GM19193 (cell line): Measurements from ENCODE around the gene PRRT1B.

Source experiments
- POLR2A ChIP-seq: IDR thresholded peaks from 4 replicates; pipeline ENCODE4 v1.6.1; 2011; ENCODE audit not compliant: insufficient read depth, insufficient read length; ENCODE audit errors: extremely low read depth

The PRRT1B gene

DNA sequence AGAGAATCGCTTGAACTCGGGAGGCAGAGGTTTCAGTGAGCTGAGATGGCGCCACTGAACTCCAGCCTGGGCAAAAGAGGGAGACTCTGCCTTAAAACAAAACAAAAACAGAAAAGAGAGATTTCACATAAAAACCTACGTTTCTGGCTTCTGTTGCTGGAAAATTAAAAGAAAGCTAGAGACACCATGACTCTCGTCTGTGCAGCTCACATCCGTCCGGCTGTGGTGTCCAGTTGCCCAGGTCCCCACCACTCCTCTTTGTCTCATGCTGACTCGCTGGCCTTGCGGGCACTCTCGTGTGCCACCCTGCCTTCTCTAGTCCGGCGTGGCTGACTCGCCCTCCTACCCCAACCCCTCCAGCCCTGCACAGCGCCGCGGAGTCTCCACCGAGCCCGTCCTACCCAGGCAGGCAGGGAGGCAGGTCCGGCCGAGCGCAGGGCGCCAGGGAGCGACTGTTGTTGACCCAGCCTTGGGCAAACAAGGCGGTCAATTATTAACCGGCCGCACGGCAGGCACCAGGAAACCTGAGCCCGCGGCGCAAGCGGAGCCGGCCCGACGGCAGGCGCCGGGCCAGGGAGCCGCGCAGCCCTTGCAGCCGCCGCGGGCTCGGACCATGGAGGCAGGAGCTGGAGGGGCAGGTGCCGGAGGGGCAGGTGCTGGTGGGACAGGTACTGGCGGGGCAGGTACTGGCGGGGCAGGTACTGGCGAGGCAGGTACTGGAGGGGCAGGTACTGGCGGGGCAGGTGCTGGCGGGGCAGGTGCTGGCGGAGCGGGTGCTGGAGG is at the start of gene PRRT1B:
Gene PRRT1B, plus strand, starts transcription at position 521 of the 783 bp plus-strand sequence. Its CDS starts 93 bp downstream, at position 614.
- TF ChIP-seq POLR2A: no peak

- TF ChIP-seq POLR2A: no peak
Observed at GRCh38 chr9:131495785-131496184, 49.5 kb upstream of the PRRT1B start.

- TF ChIP-seq POLR2A: no peak
Observed at GRCh38 chr9:131496844-131497405, 48.4 kb upstream of the PRRT1B start.

- no peak for TF ChIP-seq POLR2A
Observed at GRCh38 chr9:131499254-131499767, 46.0 kb upstream of the PRRT1B start.

- no peak for TF ChIP-seq POLR2A
Observed at GRCh38 chr9:131500377-131500776, 44.9 kb upstream of the PRRT1B start.

- TF ChIP-seq POLR2A: no peak
Observed at GRCh38 chr9:131500939-131501541, 44.3 kb upstream of the PRRT1B start.

- TF ChIP-seq POLR2A: peak; percentile 61
Observed at GRCh38 chr9:131502781-131503625, 42.3 kb upstream of the PRRT1B start, which contains the start of gene POMT1. POMT1 (plus strand) TSS chr9:131502918; CDS start chr9:131504219, 1,301 bp downstream.

DNA sequence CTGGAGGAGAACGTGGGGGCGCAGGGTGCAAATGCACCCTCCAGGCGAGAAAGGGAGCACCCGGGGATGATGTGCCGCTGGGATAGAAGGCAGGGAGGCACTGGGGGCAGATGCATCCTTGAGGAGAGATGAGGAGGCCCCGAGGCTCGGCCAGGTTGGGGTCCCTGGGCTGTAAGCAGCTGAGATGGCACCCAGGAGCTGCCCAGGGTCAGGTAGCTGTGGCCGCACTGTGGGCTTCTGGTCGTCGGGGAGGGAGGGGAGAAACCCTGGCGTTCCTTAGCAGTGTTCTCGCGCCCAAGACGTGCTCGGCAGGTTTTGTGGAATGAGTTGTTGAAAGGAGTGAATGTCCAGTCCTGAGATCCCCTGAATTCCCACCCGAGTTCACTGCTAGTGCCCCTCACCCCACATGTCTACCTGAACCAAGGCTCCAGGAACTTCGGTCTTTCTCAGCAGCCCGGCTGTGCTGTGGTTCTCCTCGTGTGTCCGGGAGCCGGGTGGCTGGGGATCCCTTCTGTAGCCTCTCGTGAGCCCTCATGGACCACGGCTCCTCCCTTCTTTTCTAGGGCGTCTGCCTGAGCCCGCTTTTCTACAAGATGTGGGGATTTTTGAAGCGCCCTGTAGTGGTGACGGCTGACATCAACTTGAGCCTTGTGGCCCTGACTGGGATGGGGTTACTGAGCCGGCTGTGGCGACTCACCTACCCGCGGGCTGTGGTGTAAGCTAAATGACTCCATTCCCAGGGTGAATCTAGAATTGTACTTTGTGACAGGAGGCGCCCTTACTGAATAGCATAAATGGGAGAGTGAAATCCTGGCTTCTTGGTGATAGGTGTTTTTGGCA is 41.5 kb upstream of the PRRT1B start:
- no peak for TF ChIP-seq POLR2A

DNA sequence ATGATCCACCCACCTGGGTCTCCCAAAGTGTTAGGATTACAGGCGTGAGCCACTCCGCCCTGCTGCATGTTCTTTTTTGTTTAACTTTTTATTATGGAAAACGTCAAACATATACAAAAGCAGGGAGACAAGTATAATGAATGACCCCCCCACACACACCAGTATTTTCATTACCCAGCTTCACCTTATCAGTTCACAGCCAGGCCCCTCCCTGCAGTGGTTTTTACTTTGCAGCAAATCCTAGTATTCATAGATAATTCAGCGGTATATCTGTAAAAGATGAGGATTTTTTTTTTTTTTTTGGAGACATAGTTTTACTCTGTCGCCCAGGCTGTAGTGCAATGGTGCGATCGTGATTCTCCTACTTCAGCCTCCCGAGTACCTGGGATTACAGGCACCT is 40.3 kb upstream of the PRRT1B start:
- TF ChIP-seq POLR2A: no peak

DNA sequence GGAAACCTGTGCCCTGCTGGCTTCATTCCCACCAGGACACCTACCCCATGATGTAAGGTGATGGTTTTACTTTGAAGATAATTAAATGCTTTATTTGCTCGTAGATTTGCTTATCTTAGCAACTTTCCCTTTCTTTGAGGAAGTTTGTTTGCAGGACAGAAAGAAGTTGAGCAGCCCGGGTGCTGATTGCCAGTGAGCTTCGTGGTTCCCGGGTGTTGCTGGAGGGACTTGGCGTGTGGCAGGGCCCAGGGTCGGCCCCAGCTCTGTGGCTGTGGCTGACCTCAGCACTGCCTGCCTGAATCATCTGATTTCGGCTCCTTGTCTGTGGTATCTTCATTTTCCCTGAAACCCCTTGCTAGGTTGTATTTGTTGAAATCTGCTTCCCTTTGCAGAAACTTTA is 33.9 kb upstream of the PRRT1B start:
- TF ChIP-seq POLR2A: no peak

- TF ChIP-seq POLR2A: no peak
Observed at GRCh38 chr9:131511880-131512279, 33.4 kb upstream of the PRRT1B start.

DNA sequence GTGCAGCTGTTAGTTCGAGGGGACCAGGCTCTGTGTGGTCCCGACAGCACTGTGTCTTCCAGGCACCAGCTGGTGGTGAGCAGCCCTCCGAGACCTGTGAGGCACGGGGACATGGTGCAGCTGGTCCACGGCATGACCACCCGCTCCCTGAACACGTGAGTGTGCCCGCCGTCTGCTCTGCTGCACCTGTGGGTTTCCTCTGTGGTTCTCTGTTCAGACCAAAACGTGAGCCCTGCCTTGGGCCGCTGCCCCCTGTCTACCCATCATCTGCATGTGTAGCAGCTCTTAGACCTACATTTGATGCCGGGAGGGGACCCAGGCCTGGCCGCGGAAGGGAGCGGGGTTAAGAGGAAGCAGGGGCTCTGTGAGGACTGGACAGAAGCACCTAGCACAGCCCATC is 32.1 kb upstream of the PRRT1B start:
- no peak for TF ChIP-seq POLR2A

- TF ChIP-seq POLR2A: no peak
Observed at GRCh38 chr9:131516100-131516499, 29.2 kb upstream of the PRRT1B start.

DNA sequence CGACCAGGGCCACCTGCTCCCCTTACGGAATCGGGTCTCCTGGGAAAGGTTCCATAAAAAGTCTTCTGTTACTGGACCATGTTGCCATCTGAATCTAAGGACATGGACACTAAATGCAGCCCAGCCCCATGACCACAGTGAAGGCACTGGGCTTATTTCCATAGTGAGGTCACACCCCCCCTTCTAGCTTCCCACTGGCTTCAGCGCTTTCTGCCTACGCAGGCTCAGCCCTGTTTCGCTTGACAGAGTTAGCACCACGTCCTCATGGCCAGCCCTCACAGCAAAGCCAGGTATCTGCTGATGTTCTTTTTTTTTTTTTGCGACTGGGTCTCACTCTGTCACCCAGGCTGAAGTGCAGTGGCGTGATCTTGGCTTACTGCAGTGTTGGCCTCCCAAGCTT is 28.4 kb upstream of the PRRT1B start:
- no peak for TF ChIP-seq POLR2A
